K562 (cell line): ENCODE results near the gene ADORA1. TPM values are rescaled to one million over a fixed set of nuclear protein-coding genes. Genes with fewer than 3 reads are reported as not detected.

Experiments
- ATAC-seq: fragments of 200-7000 bp; cut with Tn5 transposase; 3 replicates; pipeline ENCODE4 v1.9.1; 2020; ENCODE audit warnings: moderate library complexity
- BruUV-seq: library from RNA; stranded (reverse); fragments of 400-500 nt; replicated peaks from 2 replicates; lab custom pipeline; 2021; lab: Mats Ljungman, UMichigan
- CTCF ChIA-PET: fragments of 300-600 bp; formaldehyde crosslinking; extraction: SDS; loops from one replicate; lab custom pipeline; 2021; ENCODE audit warnings: low intra/inter-chr PET ratio; lab: Yijun Ruan, JAX
- POLR2A ChIA-PET: fragments of 300-600, 350-650 bp; sonication (Branson Sonifier 250); formaldehyde crosslinking; extraction: SDS; loops from one replicate; lab custom pipeline; 2021; ENCODE audit warnings: antibody characterized with exemption, inconsistent platforms; lab: Yijun Ruan, JAX
- DNase-seq, 4 experiments: peaks; one replicate each; pipeline versions ENCODE4 v3.0.0 to v3.0.0-alpha.2; 2011 to 2018; ENCODE audit warnings: low spot score in 3 of 4, mixed read lengths in 3 of 4; ENCODE audit errors: extremely low read depth in 1 of 4
- FAIRE-seq: peaks from 2 replicates; lab custom pipeline; 2011; peaks lifted over from hg19 to GRCh38; lab: Jason Lieb, UNC
- H2AFZ ChIP-seq: 2 replicates; pipeline ENCODE4 v1.6.0; 2011; ENCODE audit warnings: low read depth, low read length, control low read depth, inconsistent platforms
- H3K27ac ChIP-seq: fragments of 200-600 bp; 3 replicates; pipeline ENCODE4 v1.8.0; 2011; ENCODE audit warnings: low read depth, mild to moderate bottlenecking, control low read depth, inconsistent platforms, low read length, moderate library complexity, mixed read lengths; ENCODE audit errors: extremely low read depth
- H3K27me3 ChIP-seq, 2 experiments: fragments of 300-600 bp in 1 of 2; 2 replicates in 1 of 2; 3 replicates in 1 of 2; pipeline versions ENCODE4 v1.6.0 to v1.8.0; 2011; ENCODE audit warnings: inconsistent platforms in 2 of 2, low read length in 2 of 2, mild to moderate bottlenecking in 1 of 2, mixed read lengths in 1 of 2, moderate library complexity in 1 of 2; ENCODE audit not compliant: control insufficient read depth in 2 of 2, insufficient read depth in 2 of 2
- H3K36me3 ChIP-seq: fragments of 300-600 bp; 3 replicates; pipeline ENCODE4 v1.8.0; 2011; ENCODE audit warnings: mild to moderate bottlenecking, low read length, inconsistent platforms; ENCODE audit not compliant: control insufficient read depth, insufficient read depth
- H3K4me1 ChIP-seq, 2 experiments: fragments of 200-600 bp in 1 of 2; replicated peaks in 1 of 2; 2 replicates in 1 of 2; 3 replicates in 1 of 2; pipeline versions ENCODE4 v1.5.1 to v1.8.0; 2011; ENCODE audit warnings: inconsistent platforms in 2 of 2, low read length in 2 of 2, mild to moderate bottlenecking in 1 of 2, mixed read lengths in 1 of 2, moderate library complexity in 1 of 2; ENCODE audit not compliant: control insufficient read depth in 2 of 2, insufficient read depth in 2 of 2
- H3K4me2 ChIP-seq: 2 replicates; pipeline ENCODE4 v1.6.1; 2011; ENCODE audit warnings: low read length, control low read depth, inconsistent platforms, mixed read lengths; ENCODE audit not compliant: insufficient read depth
- H3K4me3 ChIP-seq: fragments of 200-600 bp; sonication (generic), shearing (Covaris generic); 2 replicates; pipeline ENCODE4 v1.5.1; 2016; ENCODE audit warnings: control low read depth, inconsistent platforms
- H3K79me2 ChIP-seq: fragments of 200-600 bp; 3 replicates; pipeline ENCODE4 v1.8.0; 2011; ENCODE audit warnings: low read length, inconsistent platforms; ENCODE audit not compliant: control insufficient read depth, insufficient read depth
- H3K9ac ChIP-seq, 2 experiments: 2 replicates each; pipeline versions ENCODE4 v1.6.0 to v1.6.1; 2011; ENCODE audit warnings: low read depth in 2 of 2, low read length in 2 of 2, control low read depth in 1 of 2, inconsistent platforms in 1 of 2, mild to moderate bottlenecking in 1 of 2, mixed read lengths in 1 of 2; ENCODE audit not compliant: insufficient read depth in 1 of 2
- H3K9me1 ChIP-seq: one replicate; pipeline ENCODE4 v1.6.0; 2011; ENCODE audit warnings: inconsistent platforms, mild to moderate bottlenecking, low read length, moderate library complexity; ENCODE audit not compliant: control insufficient read depth, insufficient read depth
- H3K9me3 ChIP-seq: replicated peaks from 2 replicates; pipeline ENCODE4 v1.5.1; 2011; ENCODE audit warnings: low read depth, low read length, inconsistent platforms; ENCODE audit not compliant: control insufficient read depth, insufficient read depth
- H4K20me1 ChIP-seq: replicated peaks from 2 replicates; pipeline ENCODE4 v1.6.1; 2011; ENCODE audit warnings: low read length, inconsistent platforms, mixed read lengths; ENCODE audit not compliant: control insufficient read depth, insufficient read depth
- BRD4 ChIP-seq: fragments of 200-600 bp; sonication (generic); IDR thresholded peaks from 2 replicates; pipeline ENCODE4 v1.6.1; 2017; ENCODE audit warnings: inconsistent platforms
- CBX5 ChIP-seq: IDR thresholded peaks from 2 replicates; pipeline ENCODE4 v1.6.1; 2014; ENCODE audit warnings: low read depth, borderline replicate concordance
- FOXK2 ChIP-seq, 2 experiments: fragments of 450-650 bp; IDR thresholded peaks in 1 of 2; conservative IDR thresholded peaks in 1 of 2; 2 replicates each; pipeline ENCODE4 v1.6.1; 2016; ENCODE audit warnings: low read depth in 2 of 2, mild to moderate bottlenecking in 1 of 2
- GTF2B ChIP-seq: IDR thresholded peaks from 2 replicates; pipeline ENCODE4 v1.6.1; 2011; ENCODE audit not compliant: insufficient read length; ENCODE audit errors: extremely low read depth
- GTF3C2 ChIP-seq: IDR thresholded peaks from 3 replicates; pipeline ENCODE4 v1.6.1; 2011; ENCODE audit warnings: borderline replicate concordance, mild to moderate bottlenecking, moderate library complexity; ENCODE audit not compliant: insufficient read length; ENCODE audit errors: extremely low read depth
- HDAC3 ChIP-seq: fragments of 450-650 bp; IDR thresholded peaks from 2 replicates; pipeline ENCODE4 v1.6.1; 2018; ENCODE audit warnings: borderline replicate concordance, mild to moderate bottlenecking, moderate library complexity; ENCODE audit not compliant: partially characterized antibody
- KAT2B ChIP-seq: IDR thresholded peaks from one replicate; pipeline ENCODE4 v1.6.1; 2012; ENCODE audit warnings: low read depth, mild to moderate bottlenecking, control low read depth, inconsistent platforms, low read length, moderate library complexity
- MECOM ChIP-seq: fragments of 250-450 bp; sonication (Bioruptor Pico); IDR thresholded peaks from 2 replicates; pipeline ENCODE4 v1.8.0; 2022; ENCODE audit warnings: inconsistent platforms
- NKRF ChIP-seq: fragments of 450-650 bp; IDR thresholded peaks from 2 replicates; pipeline ENCODE4 v1.6.1; 2016; ENCODE audit warnings: borderline replicate concordance
- SMAD3 ChIP-seq: fragments of 450-650 bp; formaldehyde crosslinking; conservative IDR thresholded peaks from 2 replicates; pipeline ENCODE4 v1.4.0; 2020; ENCODE audit warnings: mild to moderate bottlenecking
- TBP ChIP-seq: optimal IDR thresholded peaks from 2 replicates; pipeline ENCODE3; 2011; ENCODE audit warnings: low read depth, low read length, improper control_type of control experiment
- ZBTB8A ChIP-seq: fragments of 450-650 bp; IDR thresholded peaks from 2 replicates; pipeline ENCODE4 v1.6.1; 2018; ENCODE audit warnings: mild to moderate bottlenecking, moderate library complexity; ENCODE audit not compliant: partially characterized antibody
- ZNF551 ChIP-seq: fragments of 250-450 bp; sonication (Bioruptor Pico); IDR thresholded peaks from 2 replicates; pipeline ENCODE4 v1.5.0; 2021; ENCODE audit warnings: mild to moderate bottlenecking, moderate library complexity
- WGBS: fragments of 100-300 bp; shearing (Covaris generic); methylation state at CpG from one replicate; pipeline ENCODE4 v1.1.6; 2016; ENCODE audit warnings: low coverage, mixed read lengths; ENCODE audit not compliant: insufficient coverage; ENCODE audit errors: missing lambda C conversion rate; 5-methylcytosine and 5-hydroxymethylcytosine counted together
- in situ Hi-C: fragments of 300-500 bp; cut with MboI; formaldehyde crosslinking; loops from 4 replicates; pipeline ENCODE4 v1.15.0; 2018; ENCODE audit warnings: inconsistent platforms, mixed read lengths
- intact Hi-C: fragments of 100-400 bp; cut with micrococcal nuclease; formaldehyde crosslinking; loops from 2 replicates; pipeline ENCODE4 v1.14.2; 2022
- polyA plus RNA-seq, 8 experiments: library from polyadenylated mRNA; depleted of rRNA in 4 of 8; stranded (reverse) in 5 of 8; unstranded in 3 of 8; fragments of >200 nt; fragmentation: Nextera tagmentation in 2 of 8; fragmentation: Illumina TruSeq in 1 of 8; extraction: Ambion mirVana in 2 of 8; extraction: Trizol in 1 of 8; gene quantifications; 2 replicates each; pipeline versions ENCODE4 v1.2.1 to v1.2.3, GENCODE V29; 2011 to 2014; ENCODE audit warnings: inconsistent platforms in 1 of 8, missing spikeins in 1 of 8
- total RNA-seq, 7 experiments: library from RNA; depleted of rRNA in 6 of 7; stranded (reverse); fragments of >200 nt in 6 of 7; fragmentation: Illumina TruSeq in 2 of 7; extraction: Trizol in 2 of 7; gene quantifications; 2 replicates each; pipeline versions ENCODE4 v1.2.1 to v1.2.3, GENCODE V29; 2011 to 2021; ENCODE audit warnings: low replicate concordance in 1 of 7
- TF ChIP-seq, protein P1 (sequence below): sonication (generic); formaldehyde crosslinking; IDR thresholded peaks from 2 replicates; pipeline ENCODE4 v1.8.0; 2022; ENCODE audit warnings: missing genetic modification reagents, mild to moderate bottlenecking, borderline replicate concordance

Gene ADORA1
- total and polyA plus RNA-seq, 9 of the 15 experiments (the other 6 are each of a cell fraction or from before 2014, with no cell fraction given), result not detected

DNA sequence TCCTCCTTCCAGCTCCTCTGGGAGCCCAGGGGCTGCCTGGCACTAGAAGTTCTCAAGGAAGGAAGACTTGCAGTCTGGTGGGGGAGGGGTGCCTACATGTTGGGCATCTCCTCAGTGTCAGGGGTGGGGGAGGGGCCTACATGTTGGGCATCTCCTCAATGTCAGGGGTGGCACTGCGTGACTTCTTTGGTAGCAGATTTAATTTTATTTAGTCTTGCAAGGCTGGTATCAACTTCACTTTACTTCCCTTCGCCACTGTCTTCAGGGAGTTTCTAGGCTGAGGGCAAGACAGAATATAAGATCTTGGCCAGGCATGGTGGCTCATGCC lies 18.5 kb downstream of the ADORA1 start (continued):
- no peak for TF ChIP-seq GTF3C2

DNA sequence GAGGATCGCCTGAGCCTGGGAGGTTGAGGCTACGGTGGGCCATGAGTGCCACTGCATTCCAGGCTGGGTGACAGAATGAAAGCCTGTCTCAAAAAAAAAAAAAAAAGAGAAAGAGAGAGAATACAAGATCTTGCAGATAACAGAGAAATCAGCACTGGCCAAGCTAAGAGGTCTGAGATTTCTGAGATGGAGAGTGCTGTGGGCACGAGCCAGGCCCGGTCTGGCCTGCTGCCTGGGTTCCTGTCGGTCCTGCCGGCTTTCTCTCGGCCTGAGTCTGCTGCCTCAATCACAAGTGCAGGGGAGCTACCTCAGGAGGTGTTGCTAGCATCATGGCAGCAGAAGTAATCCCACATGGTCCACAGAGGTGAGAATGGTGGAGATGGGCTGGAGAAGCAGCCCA lies 19.0 kb downstream of the ADORA1 start:
- Histone ChIP-seq H4K20me1 (peaks cover 11% of the 10 kb centered on the region), H3K9me1 (no peaks in the 10 kb centered on the region), H2AFZ (no peak overlapping the region), H3K9ac (no peak overlapping the region), H3K9me3 (no peaks in the 10 kb centered on the region), H3K4me2 (no peak overlapping the region), H3K27ac (no peak overlapping the region), H3K27me3 (peaks cover 33 to 80% of the 10 kb centered on the region in 2 experiments), H3K4me1 (no peaks in the 10 kb centered on the region; a peak in 1 of 5 replicates), H3K36me3 (no peaks in the 10 kb centered on the region), H3K79me2 (no peaks in the 10 kb centered on the region), H3K4me3 (no peak overlapping the region)
- BruUV-seq, result no TSS peak
- ATAC-seq, result no peak
- CTCF ChIA-PET, result interaction anchor here (0.6 kb wide), 1 partner anchor 123 kb away, joined by 4 read pairs; no protein-coding TSS in a partner anchor
- DNase-seq, result no peak
- FAIRE-seq, result no peak
- in situ Hi-C loops (no loop called here), intact Hi-C loops (no loop called here)
- WGBS, result 0% methylated on average over 7 of the region's 7 CpGs
- POLR2A ChIA-PET, result interaction anchor here (0.9 kb wide), 1 partner anchor 13 kb away, joined by 3 read pairs; no protein-coding TSS in a partner anchor
- TF ChIP-seq TBP (no peak), ZBTB8A (no peak), GTF2B (no peak), FOXK2 (conservative IDR thresholded peaks at IDR 0.05 in 1 of 2, IDR thresholded peaks at IDR 0.05 in 1 of 2; ENCODE audit: low read depth in 2 of 2) (no peak), CBX5 (no peak), KAT2B (no peak), HDAC3 (no peak), BRD4 (no peak), SMAD3 (CRISPR knock-in tag) (no peak), NKRF (no peak), MECOM (CRISPR knock-in tag) (no peak), ZNF551 (no peak)
- TF ChIP-seq, protein P1, sequence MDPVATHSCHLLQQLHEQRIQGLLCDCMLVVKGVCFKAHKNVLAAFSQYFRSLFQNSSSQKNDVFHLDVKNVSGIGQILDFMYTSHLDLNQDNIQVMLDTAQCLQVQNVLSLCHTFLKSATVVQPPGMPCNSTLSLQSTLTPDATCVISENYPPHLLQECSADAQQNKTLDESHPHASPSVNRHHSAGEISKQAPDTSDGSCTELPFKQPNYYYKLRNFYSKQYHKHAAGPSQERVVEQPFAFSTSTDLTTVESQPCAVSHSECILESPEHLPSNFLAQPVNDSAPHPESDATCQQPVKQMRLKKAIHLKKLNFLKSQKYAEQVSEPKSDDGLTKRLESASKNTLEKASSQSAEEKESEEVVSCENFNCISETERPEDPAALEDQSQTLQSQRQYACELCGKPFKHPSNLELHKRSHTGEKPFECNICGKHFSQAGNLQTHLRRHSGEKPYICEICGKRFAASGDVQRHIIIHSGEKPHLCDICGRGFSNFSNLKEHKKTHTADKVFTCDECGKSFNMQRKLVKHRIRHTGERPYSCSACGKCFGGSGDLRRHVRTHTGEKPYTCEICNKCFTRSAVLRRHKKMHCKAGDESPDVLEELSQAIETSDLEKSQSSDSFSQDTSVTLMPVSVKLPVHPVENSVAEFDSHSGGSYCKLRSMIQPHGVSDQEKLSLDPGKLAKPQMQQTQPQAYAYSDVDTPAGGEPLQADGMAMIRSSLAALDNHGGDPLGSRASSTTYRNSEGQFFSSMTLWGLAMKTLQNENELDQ (CRISPR knock-in tag), result no peak
